A673 (cell line): Measurements from ENCODE around the gene ERGIC1. TPM values are rescaled to one million over a fixed set of nuclear protein-coding genes. Genes with fewer than 3 reads are reported as not detected.

ENCODE experiments used
- BruUV-seq: library from RNA; stranded (reverse); fragments of 400-500 nt; replicated peaks from 2 replicates; lab custom pipeline; 2021; lab: Mats Ljungman, UMichigan
- CTCF ChIA-PET: fragments of 300-600 bp; sonication (Branson Sonifier 250); formaldehyde crosslinking; loops from one replicate; lab custom pipeline; 2022; ENCODE audit warnings: antibody characterized with exemption; lab: Charles Lee
- POLR2A ChIA-PET: fragments of 300-600 bp; sonication (Branson Sonifier 250); formaldehyde crosslinking; loops from one replicate; lab custom pipeline; 2022; ENCODE audit warnings: antibody characterized with exemption; ENCODE audit not compliant: low non-redundant PET; lab: Charles Lee
- DNase-seq: peaks from one replicate; pipeline ENCODE4 v3.0.0-alpha.2; 2015; ENCODE audit warnings: low spot score
- H3K27ac ChIP-seq: fragments of 200-600 bp; sonication (generic); 2 replicates; pipeline ENCODE4 v1.5.1; 2016; ENCODE audit warnings: mixed run types, low read depth, mild to moderate bottlenecking, mixed read lengths, antibody characterized with exemption, low read length; ENCODE audit not compliant: poor library complexity, severe bottlenecking
- H3K27me3 ChIP-seq: fragments of 200-600 bp; sonication (generic); replicated peaks from 2 replicates; pipeline ENCODE4 v1.6.1; 2017; ENCODE audit warnings: mixed run types, low read depth, mild to moderate bottlenecking, mixed read lengths, antibody characterized with exemption, low read length; ENCODE audit not compliant: insufficient read depth, poor library complexity
- H3K36me3 ChIP-seq: fragments of 200-600 bp; sonication (generic); 2 replicates; pipeline ENCODE4 v1.6.1; 2016; ENCODE audit warnings: mixed run types, mild to moderate bottlenecking, mixed read lengths, antibody characterized with exemption, low read length; ENCODE audit not compliant: insufficient read depth, poor library complexity, severe bottlenecking
- H3K4me1 ChIP-seq: fragments of 200-600 bp; sonication (generic); 2 replicates; pipeline ENCODE4 v1.6.1; 2017; ENCODE audit warnings: mixed run types, mild to moderate bottlenecking, mixed read lengths, antibody characterized with exemption, low read length; ENCODE audit not compliant: insufficient read depth, poor library complexity, severe bottlenecking
- H3K4me3 ChIP-seq: fragments of 200-600 bp; sonication (generic); 2 replicates; pipeline ENCODE4 v1.5.1; 2016; ENCODE audit warnings: low read depth, mixed run types, mild to moderate bottlenecking, mixed read lengths, low read length; ENCODE audit not compliant: poor library complexity, severe bottlenecking
- H3K9me3 ChIP-seq: fragments of 200-600 bp; sonication (generic); 2 replicates; pipeline ENCODE4 v1.6.1; 2016; ENCODE audit warnings: mixed run types, low read depth, mild to moderate bottlenecking, mixed read lengths, antibody characterized with exemption, low read length; ENCODE audit not compliant: poor library complexity, severe bottlenecking
- CTCF ChIP-seq: fragments of 300-800, 200-600 bp; sonication (generic); conservative IDR thresholded peaks from 2 replicates; pipeline ENCODE4 v1.5.1; 2017; ENCODE audit warnings: low read depth, mild to moderate bottlenecking, antibody characterized with exemption, low read length, moderate library complexity, mixed read lengths
- EZH2 ChIP-seq: fragments of 200-600 bp; sonication (generic); IDR thresholded peaks from 2 replicates; pipeline ENCODE4 v1.6.1; 2017; ENCODE audit warnings: borderline replicate concordance, low read depth, mild to moderate bottlenecking, mixed read lengths, antibody characterized with exemption, low read length; ENCODE audit not compliant: poor library complexity, severe bottlenecking
- intact Hi-C: fragments of 100-400 bp; cut with micrococcal nuclease; formaldehyde crosslinking; loops from one replicate; pipeline ENCODE4 v1.10.0; 2022; ENCODE audit not compliant: unreplicated experiment
- total RNA-seq: library from RNA; stranded (reverse); gene quantifications from 2 replicates; pipeline ENCODE4 v1.2.3, GENCODE V29; 2021

Gene ERGIC1
- total RNA-seq, 1 experiment from 2014 or later: 44.2 TPM

- no TSS peak for BruUV-seq
- Histone ChIP-seq H3K4me1 (no peaks in the 10 kb centered on the region), H3K27ac (no peak overlapping the region), H3K36me3 (no peaks in the 10 kb centered on the region), H3K27me3 (no peaks in the 10 kb centered on the region), H3K4me3 (no peak overlapping the region), H3K9me3 (no peaks in the 10 kb centered on the region)
- no peak for DNase-seq
- POLR2A ChIA-PET: no interaction called here
- CTCF ChIA-PET: no interaction called here
- intact Hi-C loops: no loop called here
- TF ChIP-seq CTCF (no peak), EZH2 (no peak)
These were observed 89.5 kb downstream of the ERGIC1 start for GRCh38 chr5:172923539-172923938.

- ChIA-PET POLR2A (no interaction called here), CTCF (no interaction called here)
- no TSS peak for BruUV-seq
- H3K36me3 ChIP-seq: no peaks in the 10 kb centered on the region
- H3K9me3 ChIP-seq: no peaks in the 10 kb centered on the region
- H3K27ac ChIP-seq: no peak overlapping the region
- intact Hi-C loops: no loop called here
- no peak overlapping the region for H3K4me3 ChIP-seq
- H3K4me1 ChIP-seq: no peaks in the 10 kb centered on the region
- no peaks in the 10 kb centered on the region for H3K27me3 ChIP-seq
- DNase-seq: no peak
- TF ChIP-seq CTCF (no peak), EZH2 (no peak)
These were observed 91.4 kb downstream of the ERGIC1 start for GRCh38 chr5:172925336-172925948.

- no TSS peak for BruUV-seq
These were observed 92.0 kb downstream of the ERGIC1 start for GRCh38 chr5:172926008-172926523.

More at GRCh38 chr5:172926008-172926523, 92.0 kb downstream of the ERGIC1 start:
- intact Hi-C loops: no loop called here
- H3K4me3 ChIP-seq: no peak overlapping the region
- ChIA-PET CTCF (no interaction called here), POLR2A (no interaction called here)
- H3K9me3 ChIP-seq: no peaks in the 10 kb centered on the region
- TF ChIP-seq EZH2 (no peak), CTCF (no peak)
- no peaks in the 10 kb centered on the region for H3K36me3 ChIP-seq
- H3K27ac ChIP-seq: no peak overlapping the region
- no peaks in the 10 kb centered on the region for H3K27me3 ChIP-seq
- DNase-seq: no peak
- no peaks in the 10 kb centered on the region for H3K4me1 ChIP-seq
